HEK293 (cell line): ENCODE results near the gene THBD.

Experiments used
- CTCF ChIA-PET: fragments of 350-600 bp; formaldehyde crosslinking; extraction: SDS; loops from one replicate; lab custom pipeline; 2021; ENCODE audit warnings: antibody characterized with exemption; lab: Yijun Ruan, JAX
- POLR2A ChIA-PET: fragments of 300-600 bp; formaldehyde crosslinking; extraction: SDS; loops from one replicate; lab custom pipeline; 2020; ENCODE audit warnings: antibody characterized with exemption, inconsistent platforms; lab: Yijun Ruan, JAX
- H3K27ac ChIP-seq: fragments of 200-500 bp; sonication (Bioruptor generic); 2 replicates; pipeline ENCODE4 v1.5.1; 2014; ENCODE audit warnings: low read depth, low read length, control low read depth, inconsistent platforms; ENCODE audit errors: extremely low read depth
- H3K36me3 ChIP-seq, 2 experiments: fragments of 200-500 bp in 1 of 2; sonication (Bioruptor generic) in 1 of 2; 1 replicate in 1 of 2; 2 replicates in 1 of 2; pipeline ENCODE4 v1.5.1; 2014 to 2017; ENCODE audit warnings: inconsistent platforms in 2 of 2, low read length in 2 of 2; ENCODE audit not compliant: control insufficient read depth in 2 of 2, insufficient read depth in 1 of 2
- H3K4me1 ChIP-seq: fragments of 200-500 bp; sonication (Bioruptor generic); 2 replicates; pipeline ENCODE4 v1.5.1; 2014; ENCODE audit warnings: mild to moderate bottlenecking, low read length, inconsistent platforms; ENCODE audit not compliant: control insufficient read depth, insufficient read depth
- H3K4me3 ChIP-seq: 2 replicates; pipeline ENCODE4 v1.5.1; 2011; ENCODE audit warnings: low read depth, mild to moderate bottlenecking, control low read depth, low read length, moderate library complexity
- H3K9me3 ChIP-seq: fragments of 200-500 bp; sonication (Bioruptor generic); 2 replicates; pipeline ENCODE4 v1.5.1; 2014; ENCODE audit warnings: low read depth, low read length, inconsistent platforms; ENCODE audit not compliant: control insufficient read depth, insufficient read depth
- HOXA7 ChIP-seq: sonication (generic); formaldehyde crosslinking; IDR thresholded peaks from 2 replicates; pipeline ENCODE4 v1.8.1; 2022; ENCODE audit warnings: missing genetic modification reagents, borderline replicate concordance
- IKZF3 ChIP-seq: fragments of 450-650 bp; IDR thresholded peaks from 2 replicates; pipeline ENCODE4 v1.5.0; 2018; ENCODE audit warnings: missing biosample characterization, mild to moderate bottlenecking, missing genetic modification characterization, moderate library complexity
- SETDB1 ChIP-seq: IDR thresholded peaks from one replicate; pipeline ENCODE4 v1.6.1; 2017; ENCODE audit warnings: mild to moderate bottlenecking, low read length, moderate library complexity, mixed read lengths; ENCODE audit not compliant: insufficient read length
- SP2 ChIP-seq: fragments of 450-650 bp; formaldehyde crosslinking; IDR thresholded peaks from 2 replicates; pipeline ENCODE4 v1.5.1; 2016; ENCODE audit warnings: missing biosample characterization, missing genetic modification characterization
- YY1 ChIP-seq: fragments of 450-650 bp; formaldehyde crosslinking; IDR thresholded peaks from 2 replicates; pipeline ENCODE4 v1.5.1; 2018; ENCODE audit warnings: missing biosample characterization, missing genetic modification characterization
- ZFP3 ChIP-seq: fragments of 450-650 bp; formaldehyde crosslinking; IDR thresholded peaks from 2 replicates; pipeline ENCODE4 v1.5.1; 2016; ENCODE audit warnings: low read depth, missing biosample characterization, missing genetic modification characterization
- ZFP37 ChIP-seq: fragments of 450-650 bp; formaldehyde crosslinking; IDR thresholded peaks from 2 replicates; pipeline ENCODE4 v1.5.1; 2016; ENCODE audit warnings: missing biosample characterization, missing genetic modification characterization
- ZNF10 ChIP-seq: fragments of 450-650 bp; formaldehyde crosslinking; IDR thresholded peaks from 2 replicates; pipeline ENCODE4 v1.5.1; 2017; ENCODE audit warnings: missing biosample characterization, missing genetic modification characterization
- ZNF114 ChIP-seq: fragments of 450-650 bp; formaldehyde crosslinking; IDR thresholded peaks from 2 replicates; pipeline ENCODE4 v1.5.0; 2017; ENCODE audit warnings: missing biosample characterization, missing genetic modification characterization
- ZNF184 ChIP-seq: fragments of 450-650 bp; IDR thresholded peaks from 2 replicates; pipeline ENCODE4 v1.5.1; 2018; ENCODE audit warnings: missing biosample characterization, mild to moderate bottlenecking, missing genetic modification characterization
- ZNF37A ChIP-seq: fragments of 450-650 bp; IDR thresholded peaks from 2 replicates; pipeline ENCODE4 v1.5.1; 2018; ENCODE audit warnings: missing biosample characterization, missing genetic modification characterization
- ZNF426 ChIP-seq: fragments of 450-650 bp; formaldehyde crosslinking; IDR thresholded peaks from 2 replicates; pipeline ENCODE4 v1.5.1; 2017; ENCODE audit warnings: missing biosample characterization, missing genetic modification characterization, mild to moderate bottlenecking, inconsistent platforms, moderate library complexity
- ZNF510 ChIP-seq: fragments of 450-650 bp; formaldehyde crosslinking; IDR thresholded peaks from 2 replicates; pipeline ENCODE4 v1.5.1; 2018; ENCODE audit warnings: mild to moderate bottlenecking, missing genetic modification characterization, missing biosample characterization; ENCODE audit not compliant: insufficient replicate concordance
- ZNF514 ChIP-seq: fragments of 450-650 bp; formaldehyde crosslinking; IDR thresholded peaks from 2 replicates; pipeline ENCODE4 v1.5.1; 2016; ENCODE audit warnings: missing biosample characterization, missing genetic modification characterization
- ZNF600 ChIP-seq: fragments of 450-650 bp; formaldehyde crosslinking; IDR thresholded peaks from 2 replicates; pipeline ENCODE4 v1.5.1; 2016; ENCODE audit warnings: missing biosample characterization, missing genetic modification characterization
- ZNF677 ChIP-seq: fragments of 450-650 bp; IDR thresholded peaks from 2 replicates; pipeline ENCODE4 v1.5.0; 2018; ENCODE audit warnings: missing biosample characterization, mild to moderate bottlenecking, missing genetic modification characterization, moderate library complexity
- ZNF776 ChIP-seq: fragments of 450-650 bp; formaldehyde crosslinking; IDR thresholded peaks from 2 replicates; pipeline ENCODE4 v1.5.0; 2017; ENCODE audit warnings: missing biosample characterization, missing genetic modification characterization, borderline replicate concordance
- ZNF791 ChIP-seq: fragments of 450-650 bp; formaldehyde crosslinking; IDR thresholded peaks from 2 replicates; pipeline ENCODE4 v1.5.1; 2016; ENCODE audit warnings: missing biosample characterization, missing genetic modification characterization
- ZSCAN16 ChIP-seq: fragments of 450-650 bp; formaldehyde crosslinking; IDR thresholded peaks from 2 replicates; pipeline ENCODE4 v1.5.1; 2016; ENCODE audit warnings: missing biosample characterization, missing genetic modification characterization
- TF ChIP-seq, protein P1 (sequence below): fragments of 450-650 bp; formaldehyde crosslinking; IDR thresholded peaks from 2 replicates; pipeline ENCODE4 v1.5.1; 2017; ENCODE audit warnings: missing biosample characterization, missing genetic modification characterization
- TF ChIP-seq, protein P2 (sequence below): fragments of 450-650 bp; IDR thresholded peaks from 2 replicates; pipeline ENCODE4 v1.5.1; 2018; ENCODE audit warnings: missing biosample characterization, mild to moderate bottlenecking, missing genetic modification characterization
- TF ChIP-seq, protein P3 (sequence below): fragments of 450-650 bp; formaldehyde crosslinking; IDR thresholded peaks from 2 replicates; pipeline ENCODE4 v1.5.1; 2016; ENCODE audit warnings: missing biosample characterization, missing genetic modification characterization
- TF ChIP-seq, protein P4 (sequence below): fragments of 450-650 bp; formaldehyde crosslinking; IDR thresholded peaks from 2 replicates; pipeline ENCODE4 v1.5.1; 2016; ENCODE audit warnings: missing biosample characterization, missing genetic modification characterization, low read depth

The THBD gene

DNA sequence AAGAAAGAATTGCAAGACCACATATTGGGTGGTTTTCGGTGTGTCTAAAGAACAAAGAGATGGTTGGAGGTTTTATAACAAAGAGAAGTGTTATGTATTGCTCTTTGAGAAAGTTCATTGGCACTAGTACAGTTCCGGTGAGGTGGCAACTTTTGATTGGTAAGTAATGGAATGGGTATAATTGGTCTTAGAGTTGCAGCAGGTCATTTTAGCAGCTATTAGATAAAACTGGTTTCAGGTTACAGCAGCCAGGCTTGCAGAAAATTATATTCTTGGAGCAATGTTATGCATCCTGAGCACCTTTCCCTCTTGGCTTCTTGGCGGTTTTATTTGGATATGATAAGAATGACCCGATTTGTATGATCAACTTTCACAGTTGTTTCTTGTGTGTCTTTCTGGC lies 26.6 kb downstream of the THBD start (continued):
- TF ChIP-seq, protein P1, sequence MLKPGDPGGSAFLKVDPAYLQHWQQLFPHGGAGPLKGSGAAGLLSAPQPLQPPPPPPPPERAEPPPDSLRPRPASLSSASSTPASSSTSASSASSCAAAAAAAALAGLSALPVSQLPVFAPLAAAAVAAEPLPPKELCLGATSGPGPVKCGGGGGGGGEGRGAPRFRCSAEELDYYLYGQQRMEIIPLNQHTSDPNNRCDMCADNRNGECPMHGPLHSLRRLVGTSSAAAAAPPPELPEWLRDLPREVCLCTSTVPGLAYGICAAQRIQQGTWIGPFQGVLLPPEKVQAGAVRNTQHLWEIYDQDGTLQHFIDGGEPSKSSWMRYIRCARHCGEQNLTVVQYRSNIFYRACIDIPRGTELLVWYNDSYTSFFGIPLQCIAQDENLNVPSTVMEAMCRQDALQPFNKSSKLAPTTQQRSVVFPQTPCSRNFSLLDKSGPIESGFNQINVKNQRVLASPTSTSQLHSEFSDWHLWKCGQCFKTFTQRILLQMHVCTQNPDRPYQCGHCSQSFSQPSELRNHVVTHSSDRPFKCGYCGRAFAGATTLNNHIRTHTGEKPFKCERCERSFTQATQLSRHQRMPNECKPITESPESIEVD (tag by site-specific recombination): peak; percentile 68
- TF ChIP-seq ZNF10 (tag by site-specific recombination): no peak
- TF ChIP-seq, protein P2, sequence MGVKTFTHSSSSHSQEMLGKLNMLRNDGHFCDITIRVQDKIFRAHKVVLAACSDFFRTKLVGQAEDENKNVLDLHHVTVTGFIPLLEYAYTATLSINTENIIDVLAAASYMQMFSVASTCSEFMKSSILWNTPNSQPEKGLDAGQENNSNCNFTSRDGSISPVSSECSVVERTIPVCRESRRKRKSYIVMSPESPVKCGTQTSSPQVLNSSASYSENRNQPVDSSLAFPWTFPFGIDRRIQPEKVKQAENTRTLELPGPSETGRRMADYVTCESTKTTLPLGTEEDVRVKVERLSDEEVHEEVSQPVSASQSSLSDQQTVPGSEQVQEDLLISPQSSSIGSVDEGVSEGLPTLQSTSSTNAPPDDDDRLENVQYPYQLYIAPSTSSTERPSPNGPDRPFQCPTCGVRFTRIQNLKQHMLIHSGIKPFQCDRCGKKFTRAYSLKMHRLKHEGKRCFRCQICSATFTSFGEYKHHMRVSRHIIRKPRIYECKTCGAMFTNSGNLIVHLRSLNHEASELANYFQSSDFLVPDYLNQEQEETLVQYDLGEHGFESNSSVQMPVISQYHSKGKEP: peak; percentile 90
- peak; percentile 32 for TF ChIP-seq SETDB1

DNA sequence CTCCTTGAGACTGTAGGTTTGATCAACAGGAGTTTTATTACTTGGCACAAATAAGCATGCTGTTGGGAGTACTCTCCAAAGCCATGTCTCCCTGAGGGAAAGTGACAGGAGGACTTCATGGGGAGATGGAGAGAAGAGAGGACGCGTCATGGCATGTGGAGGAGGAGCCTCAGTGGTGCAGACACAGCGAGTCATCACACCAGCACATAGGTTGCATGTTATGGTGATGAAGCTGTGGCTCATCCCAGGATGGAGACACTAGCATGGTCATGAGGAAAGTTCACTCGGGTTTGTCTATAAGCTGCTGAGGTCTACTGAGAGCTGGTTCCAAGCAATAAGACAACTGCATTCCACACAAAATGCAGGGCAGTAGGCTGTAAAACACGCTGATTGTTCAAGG lies 27.5 kb downstream of the THBD start:
- TF ChIP-seq ZNF776 (tag by site-specific recombination) (no peak), ZNF600 (peak; percentile 69; the same call in 1 of the 2 replicates)
- TF ChIP-seq, all 188 proteins: peak for 1
- CTCF ChIA-PET: interaction anchor here (1.2 kb wide), 1 partner anchor 214 kb away, joined by 4 read pairs; no protein-coding TSS in a partner anchor
- H3K4me3 ChIP-seq: no peak overlapping the region

DNA sequence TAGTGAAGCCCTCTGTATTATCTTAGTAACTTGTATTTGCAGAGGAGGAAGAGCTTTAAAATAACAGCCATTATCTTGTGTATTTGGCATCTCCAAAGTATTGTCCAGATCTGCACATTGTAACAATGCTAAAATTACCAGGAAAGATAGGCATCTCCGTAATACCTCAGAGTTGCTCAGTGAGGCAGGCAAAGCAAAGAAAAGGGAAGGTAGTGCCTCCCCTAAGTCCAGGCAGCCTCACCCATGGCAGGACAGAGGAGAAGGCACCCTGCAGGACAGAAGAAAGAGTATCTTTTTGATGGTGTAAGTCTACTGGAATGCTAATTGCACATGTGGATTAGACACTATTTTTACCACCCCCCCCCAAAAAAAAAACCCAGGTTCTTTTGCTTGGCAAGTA lies 27.9 kb downstream of the THBD start:
- Histone ChIP-seq H3K4me1 (peaks cover 3% of the 10 kb centered on the region; the same call in 1 of the 2 replicates), H3K36me3 (no peaks in the 10 kb centered on the region), H3K4me3 (no peak overlapping the region), H3K27ac (no peak overlapping the region), H3K9me3 (no peaks in the 10 kb centered on the region)
- TF ChIP-seq ZNF184 (tag by site-specific recombination) (no peak), HOXA7 (CRISPR knock-in tag) (no peak)
- TF ChIP-seq, protein P3, sequence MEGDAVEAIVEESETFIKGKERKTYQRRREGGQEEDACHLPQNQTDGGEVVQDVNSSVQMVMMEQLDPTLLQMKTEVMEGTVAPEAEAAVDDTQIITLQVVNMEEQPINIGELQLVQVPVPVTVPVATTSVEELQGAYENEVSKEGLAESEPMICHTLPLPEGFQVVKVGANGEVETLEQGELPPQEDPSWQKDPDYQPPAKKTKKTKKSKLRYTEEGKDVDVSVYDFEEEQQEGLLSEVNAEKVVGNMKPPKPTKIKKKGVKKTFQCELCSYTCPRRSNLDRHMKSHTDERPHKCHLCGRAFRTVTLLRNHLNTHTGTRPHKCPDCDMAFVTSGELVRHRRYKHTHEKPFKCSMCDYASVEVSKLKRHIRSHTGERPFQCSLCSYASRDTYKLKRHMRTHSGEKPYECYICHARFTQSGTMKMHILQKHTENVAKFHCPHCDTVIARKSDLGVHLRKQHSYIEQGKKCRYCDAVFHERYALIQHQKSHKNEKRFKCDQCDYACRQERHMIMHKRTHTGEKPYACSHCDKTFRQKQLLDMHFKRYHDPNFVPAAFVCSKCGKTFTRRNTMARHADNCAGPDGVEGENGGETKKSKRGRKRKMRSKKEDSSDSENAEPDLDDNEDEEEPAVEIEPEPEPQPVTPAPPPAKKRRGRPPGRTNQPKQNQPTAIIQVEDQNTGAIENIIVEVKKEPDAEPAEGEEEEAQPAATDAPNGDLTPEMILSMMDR: peak; percentile 65; the same call in 1 of the 2 replicates
- CTCF ChIA-PET: interaction anchor here (1.2 kb wide), 1 partner anchor 214 kb away, joined by 4 read pairs; no protein-coding TSS in a partner anchor
- POLR2A ChIA-PET: no interaction called here

More for the DNA sequence above, 27.5 kb downstream of the THBD start:
- H3K27ac ChIP-seq: no peak overlapping the region
- H3K9me3 ChIP-seq: no peaks in the 10 kb centered on the region
- H3K4me1 ChIP-seq: peaks cover 3% of the 10 kb centered on the region; the same call in 1 of the 2 replicates
- POLR2A ChIA-PET: no interaction called here
- no peaks in the 10 kb centered on the region for H3K36me3 ChIP-seq

DNA sequence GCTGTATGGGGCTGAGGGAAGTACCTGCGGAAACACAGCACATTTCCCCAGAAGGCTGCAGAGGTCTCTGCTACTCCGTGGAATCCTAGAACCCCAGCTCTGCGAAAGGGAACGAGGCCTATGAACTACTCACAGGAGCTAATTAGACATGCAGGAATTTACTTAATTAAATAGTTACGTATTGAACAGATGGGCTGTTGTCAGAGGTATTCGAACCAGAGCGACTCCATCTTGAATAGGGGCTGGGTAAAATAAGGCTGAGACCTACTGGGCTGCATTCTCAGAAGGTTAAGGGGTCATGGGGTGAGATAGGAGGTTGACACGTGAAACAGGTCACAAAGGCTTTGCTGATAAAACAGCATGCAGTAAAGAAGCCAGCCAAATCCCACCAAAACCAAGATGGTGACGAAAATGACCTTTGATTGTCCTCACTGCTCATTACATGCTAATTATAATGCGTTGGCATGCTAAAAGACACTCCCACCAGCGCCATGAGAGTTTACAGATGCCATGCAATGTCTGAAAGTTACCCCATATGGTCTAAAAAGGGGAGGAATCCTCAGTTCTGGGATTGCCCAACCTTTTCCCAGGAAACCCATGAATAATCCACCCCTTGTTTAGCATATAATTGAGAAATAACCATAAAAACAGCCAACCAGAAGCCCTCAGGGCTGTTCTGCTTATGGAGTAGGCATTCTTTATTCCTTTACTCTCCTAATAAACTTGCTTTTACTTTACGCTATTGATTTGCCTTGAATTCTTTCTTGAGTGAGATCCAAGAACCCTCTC lies 29.0 kb downstream of the THBD start:
- Histone ChIP-seq H3K27ac (no peak overlapping the region), H3K4me3 (no peak overlapping the region), H3K9me3 (no peaks in the 10 kb centered on the region), H3K4me1 (peaks cover 3% of the 10 kb centered on the region; the same call in 1 of the 2 replicates), H3K36me3 (no peaks in the 10 kb centered on the region)
- CTCF ChIA-PET: interaction anchor here (1.2 kb wide), 1 partner anchor 215 kb away, joined by 4 read pairs; no protein-coding TSS in a partner anchor
- POLR2A ChIA-PET: no interaction called here
- TF ChIP-seq YY1 (tag by site-specific recombination): no peak
- TF ChIP-seq, protein P4, sequence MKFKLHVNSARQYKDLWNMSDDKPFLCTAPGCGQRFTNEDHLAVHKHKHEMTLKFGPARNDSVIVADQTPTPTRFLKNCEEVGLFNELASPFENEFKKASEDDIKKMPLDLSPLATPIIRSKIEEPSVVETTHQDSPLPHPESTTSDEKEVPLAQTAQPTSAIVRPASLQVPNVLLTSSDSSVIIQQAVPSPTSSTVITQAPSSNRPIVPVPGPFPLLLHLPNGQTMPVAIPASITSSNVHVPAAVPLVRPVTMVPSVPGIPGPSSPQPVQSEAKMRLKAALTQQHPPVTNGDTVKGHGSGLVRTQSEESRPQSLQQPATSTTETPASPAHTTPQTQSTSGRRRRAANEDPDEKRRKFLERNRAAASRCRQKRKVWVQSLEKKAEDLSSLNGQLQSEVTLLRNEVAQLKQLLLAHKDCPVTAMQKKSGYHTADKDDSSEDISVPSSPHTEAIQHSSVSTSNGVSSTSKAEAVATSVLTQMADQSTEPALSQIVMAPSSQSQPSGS (tag by site-specific recombination): no peak
- TF ChIP-seq ZNF426: no peak
- no peak for TF ChIP-seq ZNF791 (tag by site-specific recombination)
- TF ChIP-seq ZNF677 (tag by site-specific recombination): no peak
- no peak for TF ChIP-seq ZNF514 (tag by site-specific recombination)
- TF ChIP-seq ZSCAN16: no peak
- TF ChIP-seq ZFP37 (tag by site-specific recombination): no peak
- no peak for TF ChIP-seq ZNF114 (tag by site-specific recombination)
- no peak for TF ChIP-seq ZNF37A (tag by site-specific recombination)
- no peak for TF ChIP-seq ZNF510
- no peak for TF ChIP-seq IKZF3 (tag by site-specific recombination)
- no peak for TF ChIP-seq ZFP3 (tag by site-specific recombination)
- TF ChIP-seq SP2: no peak
